ENCODE data around the gene TSNAXIP1.

TSNAXIP1 gene

GRCh38 chr16:67806428-67807147 lies at the start of gene TSNAXIP1, which contains the start of gene RANBP10:
TSNAXIP1 (plus strand) TSS chr16:67806889; CDS start chr16:67807150, 261 bp downstream.
RANBP10 (minus strand) TSS chr16:67806560; CDS start chr16:67806536, 24 bp downstream.
- peak; percentile 98 for DNase-seq

GRCh38 chr16:67758006-67758405 lies 48.7 kb upstream of the TSNAXIP1 start:
- no peak for DNase-seq

- no peak for DNase-seq
Observed at GRCh38 chr16:67758966-67759365, 47.7 kb upstream of the TSNAXIP1 start.

- DNase-seq, result no peak
Observed at GRCh38 chr16:67760206-67760955, 46.3 kb upstream of the TSNAXIP1 start.

- DNase-seq, result no peak
Observed at GRCh38 chr16:67760956-67761230, 45.8 kb upstream of the TSNAXIP1 start.

- DNase-seq, result no peak
Observed at GRCh38 chr16:67761924-67762323, 44.8 kb upstream of the TSNAXIP1 start.

- DNase-seq, result no peak
Observed at GRCh38 chr16:67762385-67762784, 44.3 kb upstream of the TSNAXIP1 start.

- no peak for DNase-seq
Observed at GRCh38 chr16:67763066-67763465, 43.6 kb upstream of the TSNAXIP1 start.

GRCh38 chr16:67764158-67764667 lies 42.5 kb upstream of the TSNAXIP1 start:
- DNase-seq, result no peak

GRCh38 chr16:67766291-67766690 lies 40.4 kb upstream of the TSNAXIP1 start:
- DNase-seq, result no peak

- DNase-seq, result no peak
Observed at GRCh38 chr16:67767953-67768352, 38.7 kb upstream of the TSNAXIP1 start.

- DNase-seq, result no peak
Observed at GRCh38 chr16:67770346-67770991, 36.2 kb upstream of the TSNAXIP1 start.

- no peak for DNase-seq
Observed at GRCh38 chr16:67773099-67773498, 33.6 kb upstream of the TSNAXIP1 start.

GRCh38 chr16:67773569-67774456 lies 32.9 kb upstream of the TSNAXIP1 start:
- DNase-seq, result no peak

- DNase-seq, result no peak
Observed at GRCh38 chr16:67774457-67774853, 32.2 kb upstream of the TSNAXIP1 start.

- DNase-seq, result no peak
Observed at GRCh38 chr16:67775273-67775672, 31.4 kb upstream of the TSNAXIP1 start.

- no peak for DNase-seq
Observed at GRCh38 chr16:67779256-67780014, 27.3 kb upstream of the TSNAXIP1 start.

- DNase-seq, result no peak
Observed at GRCh38 chr16:67780847-67781564, 25.7 kb upstream of the TSNAXIP1 start.

GRCh38 chr16:67781565-67781921 lies 25.1 kb upstream of the TSNAXIP1 start:
- DNase-seq, result no peak

- no peak for DNase-seq
Observed at GRCh38 chr16:67782567-67783352, 23.9 kb upstream of the TSNAXIP1 start.

- no peak for DNase-seq
Observed at GRCh38 chr16:67783353-67783725, 23.4 kb upstream of the TSNAXIP1 start.

Measured in stimulated activated CD4-positive, alpha-beta T cell treated with anti-CD3 and anti-CD28 coated beads, Interleukin-15, amount 100 ng/mL, for 24 hours (primary cell).